WI38 (cell line): ENCODE results near the gene LHX5.

Experiments used
- H3K4me3 ChIP-seq: 2 replicates; pipeline ENCODE4 v1.5.1; 2011; ENCODE audit warnings: low read depth, mild to moderate bottlenecking, control low read depth, low read length
- TF ChIP-seq, protein P1 (sequence below): IDR thresholded peaks from 2 replicates; pipeline ENCODE4 v1.5.1; 2012; ENCODE audit warnings: low read depth, mild to moderate bottlenecking, control low read depth, low read length

LHX5 gene

DNA sequence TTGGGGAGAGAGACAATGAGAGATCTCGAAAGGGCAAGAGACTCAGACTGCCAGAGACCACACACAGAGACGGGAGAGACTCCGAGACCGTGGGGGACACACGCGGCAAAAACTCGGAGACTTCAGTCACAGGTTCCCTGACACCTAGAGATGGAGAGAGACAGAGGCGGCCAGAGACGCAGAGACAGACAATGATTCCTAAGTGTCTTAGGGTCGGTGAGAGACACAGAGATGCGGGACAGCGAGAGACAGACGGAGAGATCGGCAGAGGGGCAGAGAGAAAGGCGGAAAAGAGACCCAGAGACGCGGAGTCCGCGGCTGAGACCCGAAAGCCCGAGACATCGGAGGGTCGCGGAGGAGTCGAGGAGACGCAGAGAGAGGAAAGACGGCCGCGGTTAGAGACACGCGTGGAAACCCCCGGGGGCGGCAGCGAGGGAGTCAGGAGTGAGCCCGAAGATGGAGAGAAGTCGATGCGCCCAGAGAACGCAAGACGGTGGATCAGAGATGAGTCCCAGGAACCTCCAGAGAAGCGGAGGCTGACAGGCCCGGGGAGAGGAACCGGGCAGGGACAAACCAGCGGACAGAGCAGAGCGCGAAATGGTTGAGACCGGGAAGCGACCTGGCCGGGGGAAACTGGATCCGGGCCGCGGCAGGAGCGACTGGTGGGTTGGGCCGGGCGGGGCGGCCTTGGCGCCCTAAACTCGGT lies 7.8 kb downstream of the LHX5 start:
- H3K4me3 ChIP-seq, result no peak overlapping the region
- TF ChIP-seq, protein P1, sequence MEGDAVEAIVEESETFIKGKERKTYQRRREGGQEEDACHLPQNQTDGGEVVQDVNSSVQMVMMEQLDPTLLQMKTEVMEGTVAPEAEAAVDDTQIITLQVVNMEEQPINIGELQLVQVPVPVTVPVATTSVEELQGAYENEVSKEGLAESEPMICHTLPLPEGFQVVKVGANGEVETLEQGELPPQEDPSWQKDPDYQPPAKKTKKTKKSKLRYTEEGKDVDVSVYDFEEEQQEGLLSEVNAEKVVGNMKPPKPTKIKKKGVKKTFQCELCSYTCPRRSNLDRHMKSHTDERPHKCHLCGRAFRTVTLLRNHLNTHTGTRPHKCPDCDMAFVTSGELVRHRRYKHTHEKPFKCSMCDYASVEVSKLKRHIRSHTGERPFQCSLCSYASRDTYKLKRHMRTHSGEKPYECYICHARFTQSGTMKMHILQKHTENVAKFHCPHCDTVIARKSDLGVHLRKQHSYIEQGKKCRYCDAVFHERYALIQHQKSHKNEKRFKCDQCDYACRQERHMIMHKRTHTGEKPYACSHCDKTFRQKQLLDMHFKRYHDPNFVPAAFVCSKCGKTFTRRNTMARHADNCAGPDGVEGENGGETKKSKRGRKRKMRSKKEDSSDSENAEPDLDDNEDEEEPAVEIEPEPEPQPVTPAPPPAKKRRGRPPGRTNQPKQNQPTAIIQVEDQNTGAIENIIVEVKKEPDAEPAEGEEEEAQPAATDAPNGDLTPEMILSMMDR, result no peak

DNA sequence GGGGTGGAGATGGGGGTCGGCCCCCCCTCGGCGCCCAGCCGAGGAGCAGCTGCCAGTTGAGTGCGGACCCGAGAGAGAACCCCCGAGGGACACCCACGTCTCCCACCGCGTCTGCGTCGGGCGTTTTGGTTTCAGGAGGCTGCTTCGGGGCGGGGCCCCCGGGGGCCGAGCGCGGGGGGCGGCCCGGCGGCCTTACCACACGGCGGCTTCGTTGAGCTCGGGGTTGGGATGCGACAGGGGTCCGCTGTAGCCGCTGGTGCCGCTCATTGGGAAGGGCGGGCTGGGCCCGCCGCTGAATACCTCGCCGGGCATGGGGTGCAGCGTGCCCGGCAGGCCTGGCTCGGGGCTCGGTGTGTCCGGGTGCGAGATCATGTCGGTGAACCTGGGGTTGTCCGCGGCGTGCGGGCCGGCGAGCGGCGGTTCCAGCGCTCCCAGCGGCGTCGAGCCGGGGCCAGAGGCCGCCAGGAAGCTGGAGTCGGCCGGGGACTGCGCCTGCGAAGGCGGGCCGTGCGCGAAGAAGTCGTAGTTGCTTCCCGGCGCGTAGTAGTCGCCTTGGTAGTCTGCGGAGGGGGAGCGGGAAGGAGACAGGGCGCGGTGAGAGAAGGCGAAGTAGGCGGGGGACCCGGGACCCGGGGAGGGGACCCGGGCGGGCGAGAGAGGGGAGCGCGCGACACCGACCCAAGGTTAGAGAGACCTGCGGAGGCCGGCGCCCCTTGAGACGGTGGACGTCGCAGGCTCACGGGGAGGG lies 8.5 kb downstream of the LHX5 start:
- TF ChIP-seq, protein P1, result no peak
- no peak overlapping the region for H3K4me3 ChIP-seq

DNA sequence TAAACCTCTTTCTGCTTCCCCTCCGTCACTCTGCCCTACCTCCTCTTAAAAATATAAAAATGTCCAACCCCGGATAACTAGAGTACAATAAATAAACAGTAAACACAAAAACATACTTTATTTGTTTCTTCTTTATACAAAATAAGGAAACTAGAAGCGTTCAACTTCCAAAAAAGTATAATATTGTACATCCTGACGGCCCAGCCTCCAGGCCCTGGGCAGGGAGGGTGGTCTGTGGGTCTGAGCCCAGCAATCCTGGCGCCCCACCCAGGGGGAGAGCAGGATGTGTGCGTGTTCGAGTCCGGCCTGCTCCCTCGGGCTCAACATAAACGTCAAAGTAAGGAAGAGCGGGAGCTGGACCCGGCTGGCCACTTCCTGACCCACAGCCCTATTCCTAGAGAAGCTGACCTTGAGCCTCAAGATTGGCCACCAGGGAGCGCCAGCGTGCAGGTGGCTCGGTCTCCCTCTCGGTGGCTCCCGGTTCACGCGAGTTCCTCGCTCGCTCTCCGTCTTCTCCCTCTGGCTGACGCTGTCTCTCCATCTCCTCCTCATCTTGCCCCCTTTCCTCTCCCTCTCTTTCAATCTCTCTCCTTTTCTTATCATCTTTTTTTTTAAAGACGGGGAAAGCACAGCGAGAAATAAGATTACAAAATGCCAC lies 9.4 kb downstream of the LHX5 start:
- TF ChIP-seq, protein P1, result peak; percentile 80

DNA sequence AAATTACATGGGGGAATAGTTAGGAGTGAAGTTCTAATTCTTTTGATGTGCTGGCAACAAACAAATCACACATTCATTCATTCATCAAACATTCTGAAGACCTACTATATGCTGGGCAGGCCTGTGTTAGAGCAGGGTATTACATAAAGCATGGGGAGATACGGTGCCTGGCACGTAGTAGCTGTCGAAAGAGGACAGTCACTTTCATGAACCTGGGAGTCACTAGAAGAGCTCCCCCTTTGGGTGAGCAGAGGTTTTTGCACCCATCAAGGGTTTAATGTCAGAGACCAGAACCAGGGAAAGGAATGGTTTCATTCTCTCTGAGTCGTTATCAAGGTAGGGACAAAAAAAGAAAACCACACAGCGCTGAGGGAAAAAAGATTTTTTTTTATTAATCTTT lies 10.0 kb downstream of the LHX5 start:
- no peak overlapping the region for H3K4me3 ChIP-seq
- TF ChIP-seq, protein P1, result peak; percentile 62; the same call in 1 of the 2 replicates

More for the DNA sequence above, 9.4 kb downstream of the LHX5 start:
- no peak overlapping the region for H3K4me3 ChIP-seq

DNA sequence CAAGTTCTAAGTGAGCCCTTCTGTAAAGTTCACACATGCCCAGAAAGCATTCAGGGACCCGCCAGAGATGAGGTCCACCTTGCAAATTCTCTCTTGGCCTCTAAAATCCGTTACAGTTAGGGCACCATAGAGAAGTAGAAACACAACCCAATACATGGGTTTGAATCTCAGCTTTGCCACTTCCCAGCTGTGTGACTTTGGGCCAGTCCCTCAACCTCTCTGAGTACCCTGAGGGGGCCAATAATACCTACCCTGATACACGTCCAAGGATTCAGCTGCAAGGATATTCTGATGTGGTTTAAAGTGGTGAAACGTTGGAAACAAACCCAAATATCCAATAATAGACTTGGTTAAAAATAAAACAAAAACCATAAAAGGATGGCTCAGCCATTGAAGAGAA lies 11.7 kb downstream of the LHX5 start:
- TF ChIP-seq, protein P1, result no peak
- no peak overlapping the region for H3K4me3 ChIP-seq

DNA sequence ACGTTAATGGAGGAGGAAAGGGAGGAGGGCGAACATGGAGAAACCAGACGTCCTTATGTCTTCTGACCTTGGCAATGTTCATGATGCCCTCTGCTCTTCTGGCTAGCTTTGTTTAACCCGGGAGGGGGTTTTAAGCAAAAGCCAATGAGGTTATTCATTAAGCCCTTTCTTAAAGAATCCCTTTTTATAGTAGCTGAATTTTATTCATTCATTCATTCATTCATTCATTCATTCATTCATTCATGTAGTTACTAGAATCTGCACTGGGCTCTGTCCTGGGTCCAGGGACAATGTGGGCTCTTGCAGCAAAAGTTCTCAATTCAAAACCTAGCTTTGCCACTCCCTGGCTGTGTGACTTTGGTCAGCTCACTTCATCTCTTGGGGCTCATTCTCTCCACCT lies 14.0 kb downstream of the LHX5 start:
- H3K4me3 ChIP-seq, result no peak overlapping the region
- TF ChIP-seq, protein P1, result no peak

DNA sequence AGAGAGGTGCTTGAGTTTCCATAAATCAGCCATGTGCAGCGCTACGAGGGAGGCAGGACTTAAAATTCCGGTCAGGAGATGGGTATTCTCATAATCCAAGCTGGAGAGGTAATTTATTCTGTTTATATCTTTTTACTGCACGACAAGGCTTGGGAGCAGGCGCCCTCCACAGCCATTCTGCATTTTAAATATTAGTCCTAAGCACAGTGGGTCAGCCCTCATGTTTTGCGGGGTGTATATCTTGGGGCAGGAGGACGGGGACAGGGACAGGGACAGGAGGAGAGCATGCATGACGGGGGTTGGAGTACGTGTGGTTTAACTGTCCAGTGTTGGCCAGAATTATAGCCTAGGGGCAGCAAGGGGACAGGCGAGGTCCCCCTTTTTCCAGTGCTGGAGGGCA lies 14.5 kb downstream of the LHX5 start:
- no peak overlapping the region for H3K4me3 ChIP-seq
- TF ChIP-seq, protein P1, result no peak
